Endothelial cell of umbilical vein (primary cell): ENCODE data around the gene CT45A5. TPM values are rescaled to one million over a fixed set of nuclear protein-coding genes. Genes with fewer than 3 reads are reported as not detected.
"Not testable (repeated sequence)": the region's sequence is repeated elsewhere in the genome, so short reads cannot be mapped to it uniquely, and the experiment has no call there.

Experiments
- Bru-seq: library from RNA; stranded (reverse); fragments of 400-500 nt; gene quantifications from one replicate; lab custom pipeline; 2021; lab: Mats Ljungman, UMichigan
- BruChase-seq, 2 experiments: library from RNA; stranded (reverse); fragments of 400-500 nt; gene quantifications; one replicate each; lab custom pipeline; 2021; lab: Mats Ljungman, UMichigan
- BruUV-seq: library from RNA; stranded (reverse); fragments of 400-500 nt; replicated peaks from 2 replicates; lab custom pipeline; 2021; lab: Mats Ljungman, UMichigan
- CTCF ChIA-PET: fragments of 300-600, 350-600 bp; sonication (Branson Sonifier 250); formaldehyde crosslinking; loops from one replicate; lab custom pipeline; 2021; ENCODE audit warnings: antibody characterized with exemption, inconsistent platforms; lab: Charles Lee
- POLR2A ChIA-PET: fragments of 300-600, 350-600 bp; sonication (Branson Sonifier 250); formaldehyde crosslinking; loops from one replicate; lab custom pipeline; 2021; ENCODE audit warnings: antibody characterized with exemption, inconsistent platforms; lab: Charles Lee
- DNase-seq: peaks from one replicate; pipeline ENCODE4 v3.0.0-alpha.2; 2011; ENCODE audit warnings: low read depth, low spot score
- FAIRE-seq: peaks from 2 replicates; lab custom pipeline; 2011; peaks lifted over from hg19 to GRCh38; lab: Jason Lieb, UNC
- H2AFZ ChIP-seq: 2 replicates; pipeline ENCODE4 v1.6.0; 2012; ENCODE audit warnings: low read depth, low read length, control low read depth, inconsistent platforms
- H3K27ac ChIP-seq: 2 replicates; pipeline ENCODE4 v1.5.1; 2011; ENCODE audit warnings: low read depth, mild to moderate bottlenecking, control low read depth, low read length, moderate library complexity; ENCODE audit not compliant: insufficient read depth
- H3K27me3 ChIP-seq, 2 experiments: 2 replicates each; pipeline versions ENCODE4 v1.6.0 to v1.6.1; 2011; ENCODE audit warnings: low read length in 2 of 2, mixed read lengths in 1 of 2; ENCODE audit not compliant: control insufficient read depth in 2 of 2, insufficient read depth in 2 of 2
- H3K36me3 ChIP-seq, 2 experiments: 2 replicates in 1 of 2; 3 replicates in 1 of 2; pipeline ENCODE4 v1.5.1; 2011; ENCODE audit warnings: low read length in 2 of 2, mild to moderate bottlenecking in 1 of 2, moderate library complexity in 1 of 2; ENCODE audit not compliant: control insufficient read depth in 2 of 2, insufficient read depth in 2 of 2; ENCODE audit errors: extremely low read depth in 1 of 2
- H3K4me1 ChIP-seq: 3 replicates; pipeline ENCODE4 v1.5.1; 2011; ENCODE audit warnings: mild to moderate bottlenecking, low read length; ENCODE audit not compliant: control insufficient read depth, insufficient read depth; ENCODE audit errors: extremely low read depth
- H3K4me2 ChIP-seq: 2 replicates; pipeline ENCODE4 v1.6.1; 2011; ENCODE audit warnings: low read length, control low read depth, mixed read lengths; ENCODE audit not compliant: insufficient read depth
- H3K4me3 ChIP-seq, 3 experiments: fragments of 200-600 bp in 1 of 3; sonication (generic), shearing (Covaris generic) in 1 of 3; replicated peaks in 1 of 3; 2 replicates each; pipeline ENCODE4 v1.5.1; 2011 to 2016; ENCODE audit warnings: control low read depth in 3 of 3, low read length in 3 of 3, mild to moderate bottlenecking in 2 of 3, inconsistent platforms in 1 of 3, low read depth in 1 of 3, moderate library complexity in 1 of 3; ENCODE audit not compliant: insufficient read depth in 1 of 3
- H3K79me2 ChIP-seq: 2 replicates; pipeline ENCODE4 v1.6.0; 2012; ENCODE audit warnings: low read length, inconsistent platforms; ENCODE audit not compliant: control insufficient read depth, insufficient read depth
- H3K9ac ChIP-seq: replicated peaks from 2 replicates; pipeline ENCODE3; 2011; ENCODE audit warnings: low read length, control low read depth; ENCODE audit not compliant: insufficient read depth; ENCODE audit errors: extremely low read depth
- H3K9me1 ChIP-seq: replicated peaks from 3 replicates; pipeline ENCODE4 v1.6.0; 2011; ENCODE audit warnings: mild to moderate bottlenecking, low read length; ENCODE audit not compliant: control insufficient read depth, insufficient read depth; ENCODE audit errors: extremely low read depth
- H3K9me3 ChIP-seq: replicated peaks from 2 replicates; pipeline ENCODE4 v1.5.1; 2012; ENCODE audit warnings: low read length, inconsistent platforms; ENCODE audit not compliant: control insufficient read depth, insufficient read depth
- H4K20me1 ChIP-seq: replicated peaks from 2 replicates; pipeline ENCODE3; 2011; ENCODE audit warnings: mild to moderate bottlenecking, low read length; ENCODE audit not compliant: control insufficient read depth, insufficient read depth; ENCODE audit errors: extremely low read depth
- dilution Hi-C: fragments of 300-500 bp; cut with MboI; formaldehyde crosslinking; loops from one replicate; pipeline ENCODE4 v1.15.0; 2019; ENCODE audit warnings: low sequenced_read_pairs; ENCODE audit not compliant: extremely low pct_ligation_motif_present
- intact Hi-C: fragments of 100-400 bp; cut with micrococcal nuclease; formaldehyde crosslinking; loops from one replicate; pipeline ENCODE4 v1.10.0; 2022
- long read RNA-seq: library from polyadenylated mRNA; stranded (forward); transcript quantifications from one replicate; pipeline ENCODE4 v2.0.0, GENCODE V29; 2021
- polyA minus RNA-seq, 3 experiments: library from RNA; depleted of rRNA, polyadenylated mRNA; stranded (reverse); fragments of >200 nt; gene quantifications; 1 replicate in 1 of 3; 2 replicates in 2 of 3; pipeline ENCODE4 v1.2.3, GENCODE V29; 2011
- polyA plus RNA-seq, 4 experiments: library from polyadenylated mRNA; depleted of rRNA in 3 of 4; stranded (reverse) in 3 of 4; unstranded in 1 of 4; fragments of >200 nt; gene quantifications; 2 replicates each; pipeline versions ENCODE4 v1.2.1 to v1.2.3, GENCODE V29; 2011 to 2012; ENCODE audit warnings: missing spikeins in 1 of 4
- total RNA-seq: library from RNA; stranded (reverse); gene quantifications from 2 replicates; pipeline ENCODE4 v1.2.3, GENCODE V29; 2021

CT45A5 gene
- not detected in 2 replicates for total RNA-seq
- not detected in 2 replicates for polyA plus RNA-seq
- polyA plus RNA-seq (2011; cell fraction: cytosol; rRNA removed) = not detected in 2 replicates
- polyA plus RNA-seq (2011; cell fraction: nucleus; rRNA removed) = not detected in 2 replicates
- not detected in 2 replicates for polyA plus RNA-seq (2012)
- polyA minus RNA-seq = not detected in 2 replicates
- polyA minus RNA-seq (2011; cell fraction: cytosol; rRNA and poly(A)+ RNA removed) = not detected
- not detected in 2 replicates for polyA minus RNA-seq (2011; cell fraction: nucleus; rRNA and poly(A)+ RNA removed)
- Bru-seq, nascent RNA = not detected
- not detected for BruChase-seq, experiment 1, labeled RNA remaining after a 6-hour chase
- not detected for BruChase-seq, experiment 2, labeled RNA remaining after a 2-hour chase
- long read RNA-seq = 0 reads

DNA sequence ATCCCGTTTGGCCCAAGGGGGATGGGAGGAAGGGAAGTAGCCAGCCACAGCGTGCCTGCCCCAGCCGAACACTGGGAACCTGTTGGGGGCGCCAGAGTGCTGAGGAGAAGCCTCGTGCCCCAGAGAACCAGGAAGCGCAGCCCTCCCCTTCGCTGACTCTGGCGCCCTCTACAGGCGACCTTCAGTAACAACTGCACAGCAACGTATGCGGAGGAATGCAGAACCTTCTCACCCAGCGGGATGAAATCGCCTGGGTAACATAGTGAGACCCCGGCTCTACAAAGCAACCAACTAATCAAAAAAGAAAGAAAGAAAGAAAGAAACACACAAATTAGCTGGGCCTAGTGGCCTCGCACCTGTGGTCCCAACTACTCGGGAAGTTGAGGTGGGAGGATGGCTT, at the start of gene CT45A5:
Gene CT45A5, minus strand, starts transcription at position 101 of the 400 bp plus-strand sequence. CDS start 3,774 bp downstream, outside the sequence.
- H4K20me1 ChIP-seq, H3K27ac ChIP-seq, H3K36me3 ChIP-seq, H3K27me3 ChIP-seq, DNase-seq, H2AFZ ChIP-seq, H3K9me3 ChIP-seq, H3K4me2 ChIP-seq, H3K4me3 ChIP-seq, POLR2A ChIA-PET, FAIRE-seq, intact Hi-C loops, H3K79me2 ChIP-seq, BruUV-seq, H3K9me1 ChIP-seq, CTCF ChIA-PET, dilution Hi-C loops, H3K4me1 ChIP-seq, H3K9ac ChIP-seq: not testable (repeated sequence)

DNA sequence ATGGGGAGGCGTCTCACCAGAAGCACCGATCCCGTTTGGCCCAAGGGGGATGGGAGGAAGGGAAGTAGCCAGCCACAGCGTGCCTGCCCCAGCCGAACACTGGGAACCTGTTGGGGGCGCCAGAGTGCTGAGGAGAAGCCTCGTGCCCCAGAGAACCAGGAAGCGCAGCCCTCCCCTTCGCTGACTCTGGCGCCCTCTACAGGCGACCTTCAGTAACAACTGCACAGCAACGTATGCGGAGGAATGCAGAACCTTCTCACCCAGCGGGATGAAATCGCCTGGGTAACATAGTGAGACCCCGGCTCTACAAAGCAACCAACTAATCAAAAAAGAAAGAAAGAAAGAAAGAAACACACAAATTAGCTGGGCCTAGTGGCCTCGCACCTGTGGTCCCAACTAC, 34.6 kb upstream of the CT45A5 start, which contains the start of gene CT45A2:
Gene CT45A2, minus strand, starts transcription at position 101 of the 400 bp plus-strand sequence. CDS start 3,747 bp downstream, outside the sequence.
- H3K36me3 ChIP-seq, H3K4me2 ChIP-seq, H3K4me1 ChIP-seq, FAIRE-seq, POLR2A ChIA-PET, BruUV-seq, dilution Hi-C loops, H3K4me3 ChIP-seq, CTCF ChIA-PET, DNase-seq, H3K9me1 ChIP-seq, H3K27me3 ChIP-seq, H2AFZ ChIP-seq, H4K20me1 ChIP-seq, H3K27ac ChIP-seq, H3K9ac ChIP-seq, H3K9me3 ChIP-seq, intact Hi-C loops, H3K79me2 ChIP-seq: not testable (repeated sequence)

- dilution Hi-C loops, H4K20me1 ChIP-seq, H3K9me3 ChIP-seq, H2AFZ ChIP-seq, H3K79me2 ChIP-seq, intact Hi-C loops, FAIRE-seq, H3K4me2 ChIP-seq, POLR2A ChIA-PET, BruUV-seq, DNase-seq, H3K9me1 ChIP-seq, H3K4me1 ChIP-seq, H3K36me3 ChIP-seq, H3K4me3 ChIP-seq, H3K9ac ChIP-seq, H3K27ac ChIP-seq, CTCF ChIA-PET, H3K27me3 ChIP-seq: not testable (repeated sequence)
Observed at GRCh38 chrX:135802687-135803086, 17.4 kb upstream of the CT45A5 start, which contains the start of gene CT45A6. Gene CT45A6, minus strand, starts transcription at chrX:135802787. Its CDS starts 3,794 bp downstream, at chrX:135798993.

- H4K20me1 ChIP-seq, H3K4me3 ChIP-seq, H3K9me3 ChIP-seq, CTCF ChIA-PET, H3K9ac ChIP-seq, POLR2A ChIA-PET, FAIRE-seq, DNase-seq, H3K4me2 ChIP-seq, H3K79me2 ChIP-seq, H3K27me3 ChIP-seq, dilution Hi-C loops, intact Hi-C loops, H3K27ac ChIP-seq, H3K36me3 ChIP-seq, BruUV-seq, H2AFZ ChIP-seq, H3K9me1 ChIP-seq, H3K4me1 ChIP-seq: not testable (repeated sequence)
Observed at GRCh38 chrX:135768091-135768490, 17.2 kb downstream of the CT45A5 start, which contains the start of gene CT45A3. Gene CT45A3, minus strand, starts transcription at chrX:135768191. Its CDS starts 3,747 bp downstream, at chrX:135764444.
